HEK293 (cell line): ENCODE results near the gene PET100.
A peak's percentile ranks its signal among the peaks of the same experiment; 100 is the strongest.

Experiments
- BCL6B ChIP-seq: fragments of 450-650 bp; formaldehyde crosslinking; IDR thresholded peaks from 2 replicates; pipeline ENCODE4 v1.5.1; 2017; ENCODE audit warnings: missing biosample characterization, missing genetic modification characterization
- ELK4 ChIP-seq: IDR thresholded peaks from 2 replicates; pipeline ENCODE4 v1.6.1; 2011; ENCODE audit warnings: mild to moderate bottlenecking, low read depth, low read length, borderline replicate concordance
- HIC1 ChIP-seq: fragments of 450-650 bp; formaldehyde crosslinking; IDR thresholded peaks from 2 replicates; pipeline ENCODE4 v1.5.1; 2016; ENCODE audit warnings: missing biosample characterization, missing genetic modification characterization
- MEIS1 ChIP-seq: sonication (generic); formaldehyde crosslinking; IDR thresholded peaks from 2 replicates; pipeline ENCODE4 v1.8.1; 2022; ENCODE audit warnings: missing genetic modification reagents, mild to moderate bottlenecking, borderline replicate concordance
- OSR2 ChIP-seq: fragments of 450-650 bp; formaldehyde crosslinking; IDR thresholded peaks from 2 replicates; pipeline ENCODE4 v1.5.1; 2016; ENCODE audit warnings: missing biosample characterization, missing genetic modification characterization
- PRDM10 ChIP-seq: fragments of 450-650 bp; formaldehyde crosslinking; IDR thresholded peaks from 2 replicates; pipeline ENCODE4 v1.5.1; 2016; ENCODE audit warnings: missing biosample characterization, missing genetic modification characterization
- ZBTB10 ChIP-seq: fragments of 450-650 bp; formaldehyde crosslinking; IDR thresholded peaks from 2 replicates; pipeline ENCODE4 v1.5.1; 2016; ENCODE audit warnings: missing biosample characterization, missing genetic modification characterization
- ZBTB21 ChIP-seq: fragments of 450-650 bp; formaldehyde crosslinking; IDR thresholded peaks from 2 replicates; pipeline ENCODE4 v1.5.1; 2017; ENCODE audit warnings: missing biosample characterization, missing genetic modification characterization
- ZBTB26 ChIP-seq: fragments of 450-650 bp; formaldehyde crosslinking; optimal IDR thresholded peaks from 2 replicates; pipeline ENCODE3; 2016; ENCODE audit warnings: missing biosample characterization, mild to moderate bottlenecking, missing genetic modification characterization
- ZNF175 ChIP-seq: fragments of 450-650 bp; formaldehyde crosslinking; IDR thresholded peaks from 2 replicates; pipeline ENCODE4 v1.5.1; 2016; ENCODE audit warnings: missing biosample characterization, missing genetic modification characterization
- ZNF416 ChIP-seq: fragments of 450-650 bp; formaldehyde crosslinking; IDR thresholded peaks from 2 replicates; pipeline ENCODE4 v1.5.1; 2016; ENCODE audit warnings: missing biosample characterization, missing genetic modification characterization
- ZNF449 ChIP-seq: fragments of 450-650 bp; formaldehyde crosslinking; IDR thresholded peaks from 2 replicates; pipeline ENCODE4 v1.5.1; 2017; ENCODE audit warnings: missing biosample characterization, mild to moderate bottlenecking, missing genetic modification characterization, moderate library complexity
- ZNF560 ChIP-seq: fragments of 450-650 bp; formaldehyde crosslinking; IDR thresholded peaks from 2 replicates; pipeline ENCODE4 v1.5.1; 2017; ENCODE audit warnings: missing biosample characterization, missing genetic modification characterization, borderline replicate concordance
- ZNF580 ChIP-seq: fragments of 450-650 bp; formaldehyde crosslinking; IDR thresholded peaks from 2 replicates; pipeline ENCODE4 v1.5.1; 2016; ENCODE audit warnings: missing biosample characterization, missing genetic modification characterization
- ZNF585B ChIP-seq: fragments of 450-650 bp; formaldehyde crosslinking; IDR thresholded peaks from 2 replicates; pipeline ENCODE4 v1.5.1; 2016; ENCODE audit warnings: missing biosample characterization, missing genetic modification characterization
- ZNF639 ChIP-seq: fragments of 450-650 bp; formaldehyde crosslinking; IDR thresholded peaks from 2 replicates; pipeline ENCODE4 v1.5.1; 2016; ENCODE audit warnings: missing biosample characterization, missing genetic modification characterization
- ZNF692 ChIP-seq: fragments of 450-650 bp; formaldehyde crosslinking; IDR thresholded peaks from 2 replicates; pipeline ENCODE4 v1.5.1; 2016; ENCODE audit warnings: missing biosample characterization, missing genetic modification characterization
- ZNF76 ChIP-seq: fragments of 450-650 bp; formaldehyde crosslinking; IDR thresholded peaks from 2 replicates; pipeline ENCODE4; 2016; ENCODE audit warnings: low read depth, missing biosample characterization, missing genetic modification characterization, borderline replicate concordance
- ZNF785 ChIP-seq: fragments of 450-650 bp; formaldehyde crosslinking; IDR thresholded peaks from 2 replicates; pipeline ENCODE4 v1.5.1; 2016; ENCODE audit warnings: missing biosample characterization, missing genetic modification characterization

The PET100 gene

GRCh38 chr19:7595466-7596133, 34.0 kb upstream of the PET100 start, which contains the start of gene CAMSAP3 (continued):
- TF ChIP-seq PRDM10 (peak; percentile 86), ZNF175 (tag by site-specific recombination) (no peak), ZNF560 (tag by site-specific recombination) (no peak), ZBTB21 (no peak), HIC1 (0 out of 2 replicates have a peak, but pooled peaks have one; percentile 28), OSR2 (no peak), ZNF416 (tag by site-specific recombination) (no peak), ZBTB26 (tag by site-specific recombination) (peak; percentile 87), ZNF580 (no peak), ZBTB10 (tag by site-specific recombination) (peak; percentile 25), ZNF76 (no peak), ZNF449 (tag by site-specific recombination) (no peak), ZNF639 (tag by site-specific recombination) (no peak), BCL6B (tag by site-specific recombination) (no peak), MEIS1 (CRISPR knock-in tag) (no peak), ZNF692 (tag by site-specific recombination) (0 out of 2 replicates have a peak, but pooled peaks have one; percentile 28), ZNF585B (no peak), ELK4 (no peak), ZNF785 (tag by site-specific recombination) (no peak)
